Vagina (tissue), 2 donors: ENCODE data around the gene UGT1A6.

Experiments
- POLR2AphosphoS5 ChIP-seq, 2 donors: sonication (generic); formaldehyde crosslinking; IDR thresholded peaks; one replicate each; pipeline ENCODE4 v1.9.0; 2017; ENCODE audit warnings: antibody characterized with exemption in 2 of 2, mild to moderate bottlenecking in 2 of 2, low read depth in 1 of 2; ENCODE audit not compliant: insufficient read depth in 1 of 2
- TF ChIP-seq, protein P1 (sequence below), 3 experiments: fragments of 450-650 bp in 2 of 3; fragments of 200-600 bp in 1 of 3; sonication (generic) in 1 of 3; IDR thresholded peaks; one replicate each; pipeline ENCODE4 v1.5.1; 2017 to 2019; ENCODE audit warnings: antibody characterized with exemption in 3 of 3, mild to moderate bottlenecking in 2 of 3, moderate library complexity in 2 of 3

DNA sequence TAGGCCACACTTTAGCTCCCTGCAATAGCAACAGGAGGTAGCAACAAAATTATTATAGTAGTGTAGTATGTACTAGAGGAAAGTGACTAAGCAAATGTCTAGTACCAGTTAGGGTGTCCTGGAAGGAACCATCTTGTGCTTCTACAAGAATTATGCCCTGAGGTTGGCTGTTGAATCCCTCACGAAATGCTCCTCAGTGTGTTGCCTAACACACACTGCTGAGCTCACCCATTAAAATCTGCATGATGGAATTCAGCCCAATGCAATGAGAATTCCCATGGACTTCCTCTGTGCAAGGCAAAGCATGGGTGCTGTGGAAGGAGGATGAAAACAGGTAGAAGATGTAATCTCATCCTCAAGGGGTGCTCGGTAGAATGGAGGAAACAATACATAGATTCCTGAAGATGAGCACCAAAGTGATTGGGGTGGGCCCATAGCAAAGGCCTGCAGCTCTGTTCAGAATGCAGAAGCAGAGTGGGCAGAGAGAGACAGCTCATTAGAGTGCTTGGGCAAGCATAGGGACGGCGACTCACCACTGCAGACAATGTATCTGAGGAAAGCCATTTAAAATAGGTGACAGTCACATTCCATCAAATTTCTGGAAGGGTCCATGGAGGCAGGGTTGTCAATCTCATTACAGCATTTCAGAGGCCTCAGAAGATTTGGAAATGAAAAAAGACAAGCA is 12.2 kb upstream of the UGT1A6 start:
- TF ChIP-seq, protein P1, sequence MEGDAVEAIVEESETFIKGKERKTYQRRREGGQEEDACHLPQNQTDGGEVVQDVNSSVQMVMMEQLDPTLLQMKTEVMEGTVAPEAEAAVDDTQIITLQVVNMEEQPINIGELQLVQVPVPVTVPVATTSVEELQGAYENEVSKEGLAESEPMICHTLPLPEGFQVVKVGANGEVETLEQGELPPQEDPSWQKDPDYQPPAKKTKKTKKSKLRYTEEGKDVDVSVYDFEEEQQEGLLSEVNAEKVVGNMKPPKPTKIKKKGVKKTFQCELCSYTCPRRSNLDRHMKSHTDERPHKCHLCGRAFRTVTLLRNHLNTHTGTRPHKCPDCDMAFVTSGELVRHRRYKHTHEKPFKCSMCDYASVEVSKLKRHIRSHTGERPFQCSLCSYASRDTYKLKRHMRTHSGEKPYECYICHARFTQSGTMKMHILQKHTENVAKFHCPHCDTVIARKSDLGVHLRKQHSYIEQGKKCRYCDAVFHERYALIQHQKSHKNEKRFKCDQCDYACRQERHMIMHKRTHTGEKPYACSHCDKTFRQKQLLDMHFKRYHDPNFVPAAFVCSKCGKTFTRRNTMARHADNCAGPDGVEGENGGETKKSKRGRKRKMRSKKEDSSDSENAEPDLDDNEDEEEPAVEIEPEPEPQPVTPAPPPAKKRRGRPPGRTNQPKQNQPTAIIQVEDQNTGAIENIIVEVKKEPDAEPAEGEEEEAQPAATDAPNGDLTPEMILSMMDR (IDR thresholded peaks at IDR 0.05) = no peak
- TF ChIP-seq POLR2AphosphoS5 (IDR thresholded peaks at IDR 0.05; ENCODE audit: insufficient read depth in 1 of 2, low read depth in 1 of 2) = no peak
